ENCODE results near the gene ZNF236.

DNA sequence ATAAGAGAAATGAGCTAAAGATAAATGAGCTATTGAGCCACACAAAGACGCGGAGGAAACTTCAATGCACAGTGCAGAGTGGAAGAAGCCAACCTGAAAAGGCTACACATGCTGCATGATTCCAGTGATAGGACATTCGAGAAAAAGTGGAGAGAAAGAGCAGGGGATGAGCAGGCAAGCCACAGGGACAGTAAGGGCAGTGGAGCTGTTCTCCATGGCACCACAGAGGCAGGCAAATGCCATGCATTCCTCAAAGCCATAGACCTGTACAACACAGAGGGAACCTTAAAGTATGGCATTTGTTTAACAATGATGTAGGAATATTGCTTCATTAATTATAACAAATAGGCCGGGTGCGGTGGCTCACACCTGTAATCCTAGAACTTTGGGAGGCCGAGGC, 36.5 kb upstream of the ZNF236 start:
- TF ChIP-seq, protein P1, sequence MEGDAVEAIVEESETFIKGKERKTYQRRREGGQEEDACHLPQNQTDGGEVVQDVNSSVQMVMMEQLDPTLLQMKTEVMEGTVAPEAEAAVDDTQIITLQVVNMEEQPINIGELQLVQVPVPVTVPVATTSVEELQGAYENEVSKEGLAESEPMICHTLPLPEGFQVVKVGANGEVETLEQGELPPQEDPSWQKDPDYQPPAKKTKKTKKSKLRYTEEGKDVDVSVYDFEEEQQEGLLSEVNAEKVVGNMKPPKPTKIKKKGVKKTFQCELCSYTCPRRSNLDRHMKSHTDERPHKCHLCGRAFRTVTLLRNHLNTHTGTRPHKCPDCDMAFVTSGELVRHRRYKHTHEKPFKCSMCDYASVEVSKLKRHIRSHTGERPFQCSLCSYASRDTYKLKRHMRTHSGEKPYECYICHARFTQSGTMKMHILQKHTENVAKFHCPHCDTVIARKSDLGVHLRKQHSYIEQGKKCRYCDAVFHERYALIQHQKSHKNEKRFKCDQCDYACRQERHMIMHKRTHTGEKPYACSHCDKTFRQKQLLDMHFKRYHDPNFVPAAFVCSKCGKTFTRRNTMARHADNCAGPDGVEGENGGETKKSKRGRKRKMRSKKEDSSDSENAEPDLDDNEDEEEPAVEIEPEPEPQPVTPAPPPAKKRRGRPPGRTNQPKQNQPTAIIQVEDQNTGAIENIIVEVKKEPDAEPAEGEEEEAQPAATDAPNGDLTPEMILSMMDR (IDR thresholded peaks at IDR 0.05) = no peak
- TF ChIP-seq POLR2AphosphoS5 (IDR thresholded peaks at IDR 0.05) (no peak), EP300 (IDR thresholded peaks at IDR 0.05) (no peak), POLR2A (IDR thresholded peaks at IDR 0.05) (no peak)

All from sigmoid colon (tissue), 4 donors.